GM19193 (cell line): Measurements from ENCODE around the gene ZNF844.

Source experiments
- POLR2A ChIP-seq: IDR thresholded peaks from 4 replicates; pipeline ENCODE4 v1.6.1; 2011; ENCODE audit not compliant: insufficient read depth, insufficient read length; ENCODE audit errors: extremely low read depth

The ZNF844 gene

DNA sequence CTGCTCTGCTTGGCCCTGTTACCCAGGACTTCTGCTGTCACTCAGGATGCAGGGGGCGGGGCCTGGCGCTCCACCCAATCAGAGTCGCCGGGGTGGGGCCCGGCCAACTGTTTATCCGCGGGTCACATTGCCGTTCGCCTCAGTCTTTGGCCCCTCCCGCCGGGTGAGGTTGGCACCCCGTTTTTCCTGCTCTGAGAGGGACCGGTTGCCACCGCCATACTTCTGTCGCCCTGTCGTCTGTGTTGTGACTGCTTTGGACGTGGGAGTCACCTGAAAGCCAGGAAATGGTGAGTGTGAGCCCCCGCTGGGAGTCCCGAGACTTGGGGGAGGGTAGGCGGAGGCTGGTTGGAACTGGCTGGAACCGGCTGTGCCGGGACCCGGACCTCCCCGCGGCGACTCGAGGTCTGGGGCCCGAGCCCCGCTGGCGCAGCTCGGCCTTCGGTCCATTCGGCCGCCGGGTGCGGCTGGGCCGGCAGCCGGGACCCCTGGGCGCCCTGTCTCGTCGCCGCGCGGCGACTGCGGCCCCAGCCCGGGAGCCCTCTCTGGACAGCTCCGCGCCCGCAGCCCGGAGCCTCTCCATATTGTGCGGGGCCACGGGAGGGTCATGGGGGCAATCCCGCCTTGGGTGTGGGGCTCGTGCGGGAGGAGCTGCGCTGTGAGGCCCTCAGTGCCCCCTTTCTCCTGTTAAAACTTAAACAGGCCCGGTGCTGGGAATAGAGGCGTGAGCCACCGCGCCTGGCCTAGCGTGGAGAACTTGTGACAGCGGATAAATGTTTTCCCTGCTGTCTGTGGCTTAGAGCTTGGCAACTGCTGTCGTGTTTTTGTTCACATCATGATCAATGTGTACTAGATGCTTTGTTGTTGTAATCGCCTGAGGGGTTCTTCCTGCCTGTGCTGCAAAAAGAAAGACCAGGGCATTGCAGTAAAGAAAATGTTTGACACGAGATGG lies at the start of gene ZNF844:
Gene ZNF844, plus strand, starts transcription at position 142 of the 949 bp plus-strand sequence. Its CDS starts 143 bp downstream, at position 285.
- peak; percentile 85 for TF ChIP-seq POLR2A

DNA sequence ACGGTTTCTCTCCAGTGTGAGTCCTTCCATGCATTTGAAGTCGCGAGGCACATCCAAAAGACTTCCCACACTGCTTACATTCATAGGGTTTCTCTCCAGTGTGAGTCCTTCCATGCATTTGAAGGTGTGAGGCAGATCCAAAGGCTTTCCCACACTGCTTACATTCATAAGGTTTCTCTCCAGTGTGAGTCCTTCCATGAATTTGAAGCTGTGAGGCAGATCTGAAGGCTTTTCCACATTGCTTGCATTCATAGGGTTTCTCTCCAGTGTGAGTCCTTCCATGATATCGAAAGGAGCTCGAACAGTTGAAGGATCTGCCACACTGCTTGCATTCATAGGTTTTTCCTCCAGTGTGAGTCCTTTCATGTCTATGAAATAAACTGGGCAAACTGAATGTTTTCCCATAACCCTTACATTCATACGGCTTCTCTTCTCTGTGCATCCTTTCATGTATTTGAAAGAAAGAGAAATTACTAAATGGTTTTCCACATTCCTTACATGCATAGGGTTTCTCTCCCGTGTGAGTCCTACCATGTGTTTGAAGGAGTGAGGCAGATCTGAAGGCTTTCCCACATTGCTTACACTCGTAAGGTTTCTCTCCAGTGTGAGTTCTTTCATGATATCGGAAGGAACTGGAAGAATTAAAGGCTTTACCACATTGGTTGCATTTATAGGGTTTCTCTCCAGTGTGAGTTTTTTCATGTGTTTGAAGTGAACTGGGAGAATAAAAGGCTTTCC lies 49.3 kb upstream of the ZNF844 start:
- no peak for TF ChIP-seq POLR2A

DNA sequence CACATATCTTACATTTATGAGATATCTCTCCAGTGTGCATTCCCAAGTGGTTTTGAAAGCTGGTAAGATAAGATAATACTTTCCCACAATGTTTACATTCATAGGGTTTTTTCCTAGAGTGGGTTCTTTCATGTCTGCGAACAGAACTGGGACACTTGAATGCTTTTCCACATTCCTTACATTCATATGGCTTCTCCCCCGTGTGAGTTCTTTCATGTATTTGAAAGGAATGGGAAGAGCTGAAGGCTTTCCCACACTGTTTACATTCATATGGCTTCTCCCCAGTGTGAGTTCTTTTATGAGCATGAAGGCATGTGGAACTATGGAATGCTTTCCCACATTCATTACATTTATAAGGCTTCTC lies 48.8 kb upstream of the ZNF844 start:
- no peak for TF ChIP-seq POLR2A

DNA sequence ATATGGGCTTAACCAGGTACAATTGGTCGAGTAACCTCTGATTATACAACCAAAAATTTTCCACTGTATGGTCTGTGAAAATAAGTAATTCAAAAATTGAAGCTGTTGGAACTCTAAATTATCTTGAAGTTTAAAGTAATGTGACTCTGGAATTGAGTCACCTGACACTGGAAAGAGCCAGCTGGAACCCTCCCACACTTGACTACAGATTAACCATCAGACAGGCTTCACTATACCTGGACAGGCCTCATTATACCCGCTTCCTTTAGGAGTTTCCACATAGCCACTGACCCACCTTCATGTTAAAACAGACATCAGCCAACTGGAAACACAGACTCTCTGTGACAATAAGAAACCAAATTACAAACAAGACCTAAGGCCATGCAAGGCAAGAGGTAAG lies 30.3 kb upstream of the ZNF844 start:
- TF ChIP-seq POLR2A, result no peak

DNA sequence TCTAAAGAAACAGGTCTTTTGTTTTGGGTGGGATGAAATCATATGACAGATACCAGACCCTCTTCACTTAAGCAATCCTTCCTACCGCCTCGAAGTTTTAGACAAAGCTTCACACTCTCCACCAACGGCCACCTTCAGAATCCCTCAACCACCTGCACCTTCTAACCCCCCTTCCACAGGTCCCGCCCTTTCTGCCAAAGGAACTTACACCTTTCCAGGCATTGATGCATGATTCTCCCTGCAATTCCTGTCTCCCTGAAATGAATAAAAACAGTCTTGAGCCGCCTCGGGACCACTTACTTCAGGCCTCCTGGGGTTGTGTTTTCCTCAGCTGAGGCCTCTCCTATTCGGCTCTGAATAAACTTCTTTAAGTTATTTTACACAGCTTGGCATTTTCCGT lies 29.9 kb upstream of the ZNF844 start:
- TF ChIP-seq POLR2A, result no peak

DNA sequence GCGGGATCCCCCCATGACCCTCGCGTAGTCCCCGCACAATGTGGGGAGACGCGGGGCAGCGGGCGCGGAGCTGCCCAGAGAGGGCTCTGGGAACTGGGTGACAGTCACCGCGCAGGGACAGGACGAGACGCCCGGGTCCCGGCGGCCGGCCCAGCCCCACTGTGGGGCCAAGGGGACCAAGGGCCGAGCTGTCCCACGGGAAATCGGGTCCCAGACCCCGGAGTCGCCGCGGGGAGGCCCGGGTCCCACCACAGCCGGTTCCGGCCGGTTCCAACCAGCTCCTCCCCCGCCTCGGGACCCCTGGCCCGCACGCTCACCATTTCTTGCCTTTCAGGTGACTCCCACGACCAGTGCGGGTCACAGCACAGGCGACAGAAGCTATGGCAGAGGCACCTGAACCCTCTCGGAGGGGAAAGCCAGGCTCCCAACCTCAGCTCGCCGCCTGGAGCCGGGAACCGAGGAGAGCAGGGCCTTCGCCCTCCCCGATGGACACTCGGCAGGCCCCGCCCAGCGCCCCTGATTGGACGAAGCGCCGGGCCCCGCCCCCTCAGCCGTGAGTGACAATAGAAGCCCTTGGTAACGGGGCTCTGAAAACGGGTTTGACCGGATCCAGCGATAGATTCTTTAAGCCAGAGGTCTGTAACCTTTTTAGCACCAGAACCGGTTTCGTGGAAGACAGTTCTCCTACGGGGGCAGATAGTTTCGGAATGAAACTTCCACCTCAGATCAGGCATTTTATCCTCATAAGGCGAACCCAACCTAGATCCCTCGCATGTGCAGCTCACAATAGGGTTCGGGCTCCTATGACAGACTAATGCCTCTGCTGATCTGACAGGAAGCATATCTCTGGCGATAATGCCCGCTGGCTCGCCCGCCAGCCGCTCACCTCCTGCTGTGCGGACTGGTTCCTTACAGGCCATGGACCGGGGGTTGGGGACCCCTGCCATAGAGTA lies 29.0 kb upstream of the ZNF844 start, which contains the start of gene ZNF433:
Gene ZNF433, minus strand, starts transcription at position 460 of the 953 bp plus-strand sequence. Its CDS starts 140 bp downstream, at position 320.
- TF ChIP-seq POLR2A, result peak; percentile 76

- no peak for TF ChIP-seq POLR2A
Observed at GRCh38 chr19:12042893-12043292, 21.6 kb upstream of the ZNF844 start.

GRCh38 chr19:12043752-12044422 lies 20.6 kb upstream of the ZNF844 start:
- TF ChIP-seq POLR2A, result no peak

- no peak for TF ChIP-seq POLR2A
Observed at GRCh38 chr19:12047868-12048267, 16.7 kb upstream of the ZNF844 start.

- TF ChIP-seq POLR2A, result no peak
Observed at GRCh38 chr19:12052091-12052496, 12.4 kb upstream of the ZNF844 start.

DNA sequence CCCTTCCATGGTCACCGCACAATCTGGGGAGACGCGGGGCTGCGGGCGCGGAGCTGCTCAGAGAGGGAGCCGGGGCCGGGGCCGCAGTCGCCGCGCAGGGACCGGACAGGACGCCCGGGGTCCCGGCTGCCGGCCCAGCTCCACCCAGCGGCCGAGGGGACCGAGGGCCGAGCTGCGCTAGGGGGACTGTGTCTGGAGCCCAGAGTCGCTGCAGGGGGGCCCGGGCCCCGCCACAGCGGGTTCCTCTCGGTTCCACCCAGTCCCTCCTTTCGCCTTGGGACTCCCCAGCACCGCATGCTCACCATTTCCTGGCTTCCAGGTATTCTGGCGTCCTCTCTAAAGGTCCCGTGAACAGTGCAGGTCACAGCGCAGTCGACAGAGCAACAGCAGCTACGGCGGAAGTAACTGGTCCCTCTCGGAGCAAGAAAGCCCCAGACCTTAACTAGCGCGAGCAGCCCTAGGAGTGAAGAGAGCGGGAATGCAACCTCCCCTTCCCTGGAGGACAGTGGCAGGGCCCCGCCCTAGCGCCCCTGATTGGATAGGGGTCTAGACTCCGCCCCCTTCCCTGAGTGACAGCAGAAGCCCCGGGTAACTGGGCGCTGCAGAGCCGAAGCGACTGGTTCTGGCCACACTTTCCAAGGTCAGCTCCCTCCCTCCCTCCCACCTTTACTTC lies 11.9 kb upstream of the ZNF844 start, which contains the start of gene ZNF878:
Gene ZNF878, minus strand, starts transcription at position 465 of the 673 bp plus-strand sequence. Its CDS starts 160 bp downstream, at position 305.
- TF ChIP-seq POLR2A, result peak; percentile 96

DNA sequence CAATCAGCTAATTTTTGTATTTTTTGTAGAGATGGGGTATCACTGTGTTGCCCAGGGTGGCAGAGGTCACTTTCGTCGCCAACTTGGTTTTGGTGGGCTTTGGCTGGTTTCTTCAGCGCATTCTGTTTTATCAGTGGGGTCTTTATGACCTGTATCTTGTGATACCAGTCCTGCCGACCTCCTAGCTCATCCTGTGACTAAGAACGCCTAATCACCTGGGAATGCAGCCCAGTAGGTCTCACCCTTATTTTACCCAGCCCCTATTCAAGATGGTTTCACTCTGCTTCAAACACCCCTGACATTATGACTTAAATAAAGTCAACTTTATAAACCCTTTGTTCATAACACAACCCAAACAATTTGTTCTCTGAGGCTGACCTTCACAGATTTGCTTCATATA lies 8.7 kb upstream of the ZNF844 start:
- TF ChIP-seq POLR2A, result no peak

GRCh38 chr19:12075538-12076139 lies 11.1 kb downstream of the ZNF844 start:
- TF ChIP-seq POLR2A, result no peak
